ENCODE measurements around the gene FIP1L1. TPM values are rescaled to one million over a fixed set of nuclear protein-coding genes. Genes with fewer than 3 reads are reported as not detected.

The FIP1L1 gene
- total RNA-seq, 1 donor from 2014 or later: 46.0 TPM

DNA sequence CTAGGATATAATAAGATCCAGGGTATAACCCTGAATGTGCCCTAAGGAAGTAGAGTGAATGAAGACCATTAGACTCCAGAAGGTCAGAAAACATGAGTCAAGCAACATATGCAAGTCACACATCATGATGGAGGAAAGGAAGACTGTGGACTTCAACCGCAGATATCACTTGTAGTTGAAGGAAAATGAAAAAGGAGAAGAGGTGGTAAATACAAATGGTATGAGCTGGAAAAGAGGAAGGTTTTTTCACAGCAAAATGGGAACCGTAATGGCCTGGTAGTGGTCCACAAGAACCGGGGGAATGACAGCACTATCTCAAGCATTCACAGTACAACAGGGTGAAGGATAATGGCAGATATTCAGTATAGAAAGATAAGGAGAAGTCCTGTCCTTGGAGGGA, 6.4 kb upstream of the FIP1L1 start:
- no peak for DNase-seq (ENCODE audit: low spot score)
- H3K27ac Mint-ChIP-seq (ENCODE audit: unreplicated experiment): no peak overlapping the region
- TF ChIP-seq, protein P1, sequence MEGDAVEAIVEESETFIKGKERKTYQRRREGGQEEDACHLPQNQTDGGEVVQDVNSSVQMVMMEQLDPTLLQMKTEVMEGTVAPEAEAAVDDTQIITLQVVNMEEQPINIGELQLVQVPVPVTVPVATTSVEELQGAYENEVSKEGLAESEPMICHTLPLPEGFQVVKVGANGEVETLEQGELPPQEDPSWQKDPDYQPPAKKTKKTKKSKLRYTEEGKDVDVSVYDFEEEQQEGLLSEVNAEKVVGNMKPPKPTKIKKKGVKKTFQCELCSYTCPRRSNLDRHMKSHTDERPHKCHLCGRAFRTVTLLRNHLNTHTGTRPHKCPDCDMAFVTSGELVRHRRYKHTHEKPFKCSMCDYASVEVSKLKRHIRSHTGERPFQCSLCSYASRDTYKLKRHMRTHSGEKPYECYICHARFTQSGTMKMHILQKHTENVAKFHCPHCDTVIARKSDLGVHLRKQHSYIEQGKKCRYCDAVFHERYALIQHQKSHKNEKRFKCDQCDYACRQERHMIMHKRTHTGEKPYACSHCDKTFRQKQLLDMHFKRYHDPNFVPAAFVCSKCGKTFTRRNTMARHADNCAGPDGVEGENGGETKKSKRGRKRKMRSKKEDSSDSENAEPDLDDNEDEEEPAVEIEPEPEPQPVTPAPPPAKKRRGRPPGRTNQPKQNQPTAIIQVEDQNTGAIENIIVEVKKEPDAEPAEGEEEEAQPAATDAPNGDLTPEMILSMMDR (IDR thresholded peaks at IDR 0.05): no peak
- peaks cover 7% of the 10 kb centered on the region for H3K4me1 Mint-ChIP-seq (ENCODE audit: low read depth)
- peaks cover 13% of the 10 kb centered on the region for H3K27me3 Mint-ChIP-seq (ENCODE audit: low read depth)
- H3K4me3 Mint-ChIP-seq (ENCODE audit: unreplicated experiment): no peak overlapping the region
- H3K36me3 Mint-ChIP-seq (ENCODE audit: low read depth): no peaks in the 10 kb centered on the region
- H3K9me3 Mint-ChIP-seq (ENCODE audit: low read depth): no peaks in the 10 kb centered on the region

DNA sequence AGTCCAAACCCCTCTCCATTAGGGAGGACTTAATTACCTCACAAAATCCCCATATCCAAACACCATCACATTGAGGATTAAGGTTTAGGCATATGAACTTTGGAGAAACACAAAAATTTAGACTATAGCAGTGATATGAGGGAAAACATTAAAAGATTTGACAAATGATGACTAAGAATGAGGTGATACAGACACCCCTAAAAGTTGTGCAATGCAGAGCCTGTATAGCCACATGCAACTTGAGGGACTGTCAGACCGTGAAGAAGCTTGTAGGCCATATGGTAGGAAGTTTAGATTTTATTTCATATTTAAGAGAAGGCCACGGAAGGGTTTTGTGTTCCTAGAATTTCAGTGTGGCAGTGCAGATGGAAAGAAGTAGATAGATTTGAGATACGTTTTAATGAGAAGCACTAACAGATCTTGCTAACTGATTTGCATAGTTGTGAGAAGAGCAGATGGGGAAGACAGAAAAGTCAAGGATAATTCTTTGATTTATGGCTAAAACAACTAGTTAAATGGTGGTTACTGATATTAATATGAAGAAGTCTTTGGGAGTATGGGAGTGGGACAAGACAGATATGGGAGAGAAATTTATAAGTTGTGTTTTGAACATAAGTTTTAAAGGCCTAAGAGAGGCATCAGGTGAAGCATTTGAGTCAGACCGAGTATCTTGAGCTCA, 5.5 kb upstream of the FIP1L1 start:
- peaks cover 13% of the 10 kb centered on the region for H3K27me3 Mint-ChIP-seq (ENCODE audit: low read depth)
- no peaks in the 10 kb centered on the region for H3K36me3 Mint-ChIP-seq (ENCODE audit: low read depth)

DNA sequence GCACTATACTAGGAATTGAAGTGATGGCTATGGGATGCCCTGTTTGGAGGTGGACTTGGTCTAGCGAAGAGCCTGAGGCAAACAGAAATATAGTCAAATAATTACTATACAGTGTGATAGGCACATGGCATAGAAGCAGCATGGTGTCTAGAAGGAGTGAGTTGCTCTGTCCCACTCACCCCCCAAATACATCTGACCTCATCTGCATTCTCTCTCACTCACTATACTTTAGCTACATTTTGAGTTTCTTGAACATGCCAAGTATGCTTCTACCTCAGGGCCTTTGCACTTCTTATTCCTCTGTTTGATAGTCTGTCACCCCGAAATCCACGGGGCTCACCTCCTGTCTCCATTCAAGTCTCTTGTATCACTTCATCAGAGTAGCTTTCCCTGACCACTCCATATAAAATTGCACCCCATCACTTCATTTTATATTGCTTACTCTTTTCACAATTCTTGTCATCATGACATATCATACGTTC, 2.6 kb upstream of the FIP1L1 start:
- no peaks in the 10 kb centered on the region for H3K36me3 Mint-ChIP-seq (ENCODE audit: low read depth)
- TF ChIP-seq, protein P1 (IDR thresholded peaks at IDR 0.05): no peak
- no peak overlapping the region for H3K27ac Mint-ChIP-seq (ENCODE audit: unreplicated experiment)
- no peak for DNase-seq (ENCODE audit: low spot score)
- H3K4me3 Mint-ChIP-seq (ENCODE audit: unreplicated experiment): no peak overlapping the region
- H3K4me1 Mint-ChIP-seq (ENCODE audit: low read depth): peaks cover 24% of the 10 kb centered on the region
- H3K27me3 Mint-ChIP-seq (ENCODE audit: low read depth): peaks cover 3% of the 10 kb centered on the region
- H3K9me3 Mint-ChIP-seq (ENCODE audit: low read depth): no peaks in the 10 kb centered on the region

More for the DNA sequence above, 5.5 kb upstream of the FIP1L1 start:
- no peak overlapping the region for H3K4me3 Mint-ChIP-seq (ENCODE audit: unreplicated experiment)
- DNase-seq (ENCODE audit: low spot score): no peak
- TF ChIP-seq, protein P1 (IDR thresholded peaks at IDR 0.05): no peak
- no peaks in the 10 kb centered on the region for H3K9me3 Mint-ChIP-seq (ENCODE audit: low read depth)
- no peak overlapping the region for H3K27ac Mint-ChIP-seq (ENCODE audit: unreplicated experiment)
- H3K4me1 Mint-ChIP-seq (ENCODE audit: low read depth): peaks cover 4% of the 10 kb centered on the region

DNA sequence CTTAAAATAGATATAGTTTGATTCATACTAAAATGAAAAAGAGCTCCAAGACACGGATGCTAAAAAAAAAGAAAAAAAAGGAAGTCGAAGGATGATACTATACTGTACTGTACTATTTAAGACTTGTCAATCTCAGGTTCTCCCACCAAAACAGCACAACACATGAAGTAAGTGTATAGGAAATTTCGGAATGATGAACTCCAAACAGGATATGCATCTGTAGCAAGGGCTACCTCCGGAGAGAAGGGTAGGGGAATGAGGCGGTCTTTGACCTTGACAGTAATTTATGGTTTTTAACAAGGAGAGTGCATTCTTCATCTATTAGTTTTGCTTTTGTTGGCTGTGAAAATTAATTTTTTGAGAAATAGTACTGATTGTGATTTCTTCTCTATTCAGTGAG, 541 bp upstream of the FIP1L1 start:
- H3K9me3 Mint-ChIP-seq (ENCODE audit: low read depth): no peaks in the 10 kb centered on the region
- peaks cover 36% of the 10 kb centered on the region for H3K4me1 Mint-ChIP-seq (ENCODE audit: low read depth)
- H3K4me3 Mint-ChIP-seq (ENCODE audit: unreplicated experiment): peak overlapping the region; percentile 98
- TF ChIP-seq, protein P1 (IDR thresholded peaks at IDR 0.05): no peak
- H3K27ac Mint-ChIP-seq (ENCODE audit: unreplicated experiment): peak overlapping the region; percentile 96
- H3K36me3 Mint-ChIP-seq (ENCODE audit: low read depth): no peaks in the 10 kb centered on the region
- DNase-seq (ENCODE audit: low spot score): no peak
- no peaks in the 10 kb centered on the region for H3K27me3 Mint-ChIP-seq (ENCODE audit: low read depth)

DNA sequence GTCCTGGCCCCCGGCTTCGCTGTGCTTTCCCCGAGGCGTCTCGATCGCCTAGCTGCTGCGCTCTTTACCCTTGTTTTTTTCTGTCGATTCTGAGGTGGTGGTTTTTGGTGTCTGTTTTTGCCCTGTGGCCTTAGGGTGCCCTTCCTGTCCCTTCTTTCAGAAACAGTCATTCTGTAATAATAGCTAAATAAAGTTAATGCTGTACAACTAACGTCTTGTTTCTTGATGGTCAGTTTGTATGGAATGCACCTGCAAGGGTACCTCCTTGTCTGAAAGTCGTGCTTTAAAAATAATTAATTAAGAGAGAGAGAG, 686 bp downstream of the FIP1L1 start:
- H3K4me1 Mint-ChIP-seq (ENCODE audit: low read depth): peaks cover 36% of the 10 kb centered on the region
- TF ChIP-seq, protein P1 (IDR thresholded peaks at IDR 0.05): no peak
- H3K27ac Mint-ChIP-seq (ENCODE audit: unreplicated experiment): peak overlapping the region; percentile 88
- no peaks in the 10 kb centered on the region for H3K9me3 Mint-ChIP-seq (ENCODE audit: low read depth)
- peaks cover 2% of the 10 kb centered on the region for H3K36me3 Mint-ChIP-seq (ENCODE audit: low read depth)
- no peaks in the 10 kb centered on the region for H3K27me3 Mint-ChIP-seq (ENCODE audit: low read depth)
- H3K4me3 Mint-ChIP-seq (ENCODE audit: unreplicated experiment): peak overlapping the region; percentile 98
- DNase-seq (ENCODE audit: low spot score): no peak
